ENCODE data around the gene POLR2H.
A peak's percentile ranks its signal among the peaks of the same experiment; 100 is the strongest.

The POLR2H gene

DNA sequence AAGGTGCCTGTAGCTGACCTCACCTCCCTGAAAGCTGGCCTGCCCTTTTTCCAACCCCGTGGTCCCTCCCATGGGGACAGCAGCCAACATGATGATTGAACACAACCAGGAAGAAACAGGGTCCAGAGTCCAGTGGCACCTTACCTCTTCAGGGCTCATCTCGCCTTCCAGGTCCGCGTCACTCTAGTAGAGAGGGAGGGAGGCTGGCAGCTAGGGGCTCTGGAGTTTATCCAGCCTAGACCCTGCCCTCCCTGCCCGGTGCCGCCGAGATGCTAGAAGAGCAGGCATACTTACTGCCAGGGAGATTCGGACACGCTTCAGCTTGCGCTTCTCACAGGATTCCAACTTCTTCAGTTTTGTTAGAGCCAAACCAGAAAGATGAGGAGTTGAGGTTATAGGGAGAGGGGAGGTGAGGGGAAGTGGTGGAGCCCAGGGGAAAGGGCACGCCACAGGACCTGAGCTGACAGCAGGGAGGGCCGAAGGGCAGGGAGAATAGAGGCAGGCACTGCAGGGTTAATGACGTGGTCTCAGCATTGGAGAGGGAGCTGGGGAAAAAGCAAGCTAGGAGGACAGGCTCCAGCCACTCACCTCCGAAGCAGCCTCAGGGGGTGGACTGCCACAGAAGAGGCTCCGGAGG is 9.2 kb upstream of the POLR2H start:
- DNase-seq (ENCODE audit: low read depth) = no peak

- no peak for DNase-seq (ENCODE audit: low read depth)
Measured at GRCh38 chr3:184352897-184353545, 8.5 kb upstream of the POLR2H start.

DNA sequence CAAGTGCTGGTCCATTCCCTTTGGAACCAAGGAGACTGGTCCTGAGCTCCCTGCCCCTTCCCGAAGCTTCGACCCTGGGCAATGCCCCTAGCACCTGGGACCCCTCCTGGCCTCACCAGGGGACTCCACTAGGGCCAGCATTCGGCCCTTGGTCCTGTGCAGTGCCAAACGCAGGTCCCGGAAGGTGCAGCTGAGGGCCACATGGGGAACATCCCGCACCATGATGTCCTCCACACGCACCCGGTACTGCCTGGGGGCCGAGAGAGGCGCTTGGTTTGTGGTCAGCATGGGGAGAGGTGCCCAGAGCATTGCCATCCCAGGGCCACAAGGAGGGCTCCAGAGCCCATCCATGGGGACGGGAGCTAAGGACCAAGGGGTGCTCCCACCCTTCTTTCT is 8.0 kb upstream of the POLR2H start:
- no peak for DNase-seq (ENCODE audit: low read depth)

DNA sequence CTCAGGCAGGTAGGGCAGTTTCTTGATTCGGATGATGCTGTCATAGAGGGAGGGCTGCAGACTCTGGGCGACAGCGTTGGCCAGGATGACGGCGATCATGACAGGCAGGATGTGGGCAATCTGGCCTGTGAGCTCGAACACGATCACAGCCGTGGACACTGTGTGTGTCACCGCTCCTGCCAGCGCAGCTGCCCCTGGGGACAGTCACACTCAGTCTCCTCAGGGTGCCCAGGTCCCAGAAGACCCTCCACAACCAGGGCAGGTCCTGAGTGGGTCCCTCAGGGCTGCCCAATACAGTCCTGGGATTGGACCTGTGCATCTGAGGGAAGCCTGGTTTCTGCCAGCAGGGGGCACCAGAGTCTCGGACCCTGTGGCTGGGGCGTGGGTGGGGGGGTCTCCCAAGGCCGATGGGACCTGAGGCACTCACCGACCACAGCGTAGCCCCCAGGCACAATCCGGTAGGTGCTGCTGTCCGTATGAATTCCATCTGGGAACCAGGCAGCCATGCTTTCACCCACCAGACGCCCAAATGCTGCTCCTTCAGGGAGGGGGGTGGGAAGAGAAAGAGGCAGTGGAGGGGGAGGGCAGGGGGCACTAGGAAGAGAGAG is 7.3 kb upstream of the POLR2H start:
- DNase-seq (ENCODE audit: low read depth) = peak; percentile 50

GRCh38 chr3:184354754-184355153 is 6.8 kb upstream of the POLR2H start:
- no peak for DNase-seq (ENCODE audit: low read depth)

DNA sequence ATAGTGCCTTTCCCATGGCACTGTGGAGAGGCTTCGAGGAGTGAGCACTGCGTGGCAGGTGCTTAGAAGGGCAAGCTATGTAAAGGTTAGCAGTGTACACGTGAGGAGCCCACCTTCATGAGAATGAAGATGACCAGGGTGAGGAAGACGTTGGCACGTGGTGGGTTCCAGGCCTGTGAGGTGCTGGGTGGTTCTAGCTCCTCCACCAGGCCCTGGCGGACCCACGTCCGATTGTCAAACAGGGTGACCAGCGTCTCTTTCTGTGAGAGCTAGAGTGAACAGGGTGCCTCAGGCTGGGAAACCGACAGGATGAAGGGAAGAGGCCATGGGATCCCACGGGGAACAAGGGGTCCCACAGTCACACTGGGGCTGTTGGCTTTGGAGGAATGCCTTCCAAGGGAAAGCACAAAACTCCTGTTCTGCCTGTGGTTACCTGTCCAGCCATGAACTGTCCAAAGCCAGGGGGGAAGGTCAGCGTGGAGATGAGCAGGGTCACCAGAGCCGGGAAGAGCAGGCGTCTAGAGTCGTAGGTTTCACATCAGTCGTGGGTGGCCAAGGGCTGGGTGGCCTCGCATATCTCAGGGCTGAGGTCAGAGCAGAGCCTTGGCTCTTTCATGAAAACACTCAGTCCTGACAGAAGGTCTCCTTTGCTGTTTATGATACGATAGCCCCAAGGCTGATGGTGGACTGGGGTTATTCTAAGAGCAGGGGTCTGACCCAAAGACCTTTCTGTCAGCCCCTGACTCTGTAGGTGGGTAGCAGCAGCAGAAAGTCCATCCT is 6.1 kb upstream of the POLR2H start:
- no peak for DNase-seq (ENCODE audit: low read depth)

DNA sequence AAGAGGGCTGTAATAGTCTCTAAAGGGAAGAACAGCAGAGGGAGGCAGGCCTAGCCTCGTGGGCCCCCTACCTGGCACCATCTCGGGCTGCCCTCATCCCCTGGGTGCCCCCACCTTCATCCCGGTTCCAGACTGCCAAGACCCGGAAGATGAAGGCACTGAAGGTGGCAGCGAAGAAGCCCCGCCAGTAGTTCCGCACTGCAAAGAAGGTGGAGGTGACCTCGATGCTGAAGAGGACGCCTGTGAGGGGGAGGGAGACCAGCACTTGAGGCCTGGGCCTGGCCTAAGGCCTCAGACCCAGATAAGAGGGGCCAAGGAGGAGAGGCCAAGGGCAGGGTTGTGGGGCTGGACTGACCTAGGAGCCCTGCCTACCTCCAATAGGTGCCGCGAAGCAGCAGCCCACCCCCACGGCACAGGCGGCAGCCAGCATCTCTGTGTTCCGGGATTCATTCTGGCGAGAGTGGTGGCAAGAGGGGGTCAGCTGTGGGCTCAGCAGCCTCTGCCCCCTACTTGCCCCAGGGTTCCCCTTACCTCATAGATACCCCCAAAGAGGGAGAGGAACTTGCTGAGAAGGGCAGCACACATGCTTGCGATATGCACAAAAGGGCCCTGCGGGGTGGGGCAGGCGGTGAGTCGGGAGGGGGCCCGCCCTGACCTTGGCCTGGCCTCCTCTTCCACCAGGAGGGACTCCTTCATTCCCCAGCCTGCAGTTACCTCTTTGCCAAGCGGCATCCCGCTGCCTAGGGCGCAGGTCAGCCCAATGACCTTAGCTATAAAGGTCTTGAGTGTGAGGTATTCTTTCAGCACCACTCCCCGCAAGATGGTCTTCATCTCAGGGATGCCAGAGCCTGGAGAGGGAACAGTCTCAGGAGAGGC is 4.0 kb upstream of the POLR2H start:
- DNase-seq (ENCODE audit: low read depth) = no peak

GRCh38 chr3:184358124-184358767 is 3.3 kb upstream of the POLR2H start:
- no peak for DNase-seq (ENCODE audit: low read depth)

- DNase-seq (ENCODE audit: low read depth) = no peak
Measured at GRCh38 chr3:184358921-184359350, 2.6 kb upstream of the POLR2H start.

DNA sequence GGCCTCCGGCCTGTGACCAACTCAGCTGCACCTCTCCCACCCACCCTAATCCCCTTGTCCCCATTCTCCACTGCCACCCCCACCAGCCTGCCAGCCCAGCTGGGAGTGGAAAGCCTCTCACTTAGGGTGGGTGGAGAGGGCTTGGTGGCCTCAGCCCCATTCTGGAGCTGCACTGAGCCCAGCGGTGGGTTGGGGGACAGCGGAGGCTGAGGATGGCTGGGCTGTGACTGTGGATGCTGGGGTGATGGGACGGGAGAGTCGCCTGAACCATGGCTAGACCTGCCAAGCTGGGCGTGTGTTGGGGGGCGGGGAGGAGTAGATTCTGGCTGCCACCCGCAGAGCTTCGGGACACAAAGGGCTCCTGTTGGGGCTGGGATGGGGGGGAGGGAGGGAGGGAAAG is 1.9 kb upstream of the POLR2H start:
- DNase-seq (ENCODE audit: low read depth) = no peak

- DNase-seq (ENCODE audit: low read depth) = no peak
Measured at GRCh38 chr3:184360070-184360928, 1.2 kb upstream of the POLR2H start.

DNA sequence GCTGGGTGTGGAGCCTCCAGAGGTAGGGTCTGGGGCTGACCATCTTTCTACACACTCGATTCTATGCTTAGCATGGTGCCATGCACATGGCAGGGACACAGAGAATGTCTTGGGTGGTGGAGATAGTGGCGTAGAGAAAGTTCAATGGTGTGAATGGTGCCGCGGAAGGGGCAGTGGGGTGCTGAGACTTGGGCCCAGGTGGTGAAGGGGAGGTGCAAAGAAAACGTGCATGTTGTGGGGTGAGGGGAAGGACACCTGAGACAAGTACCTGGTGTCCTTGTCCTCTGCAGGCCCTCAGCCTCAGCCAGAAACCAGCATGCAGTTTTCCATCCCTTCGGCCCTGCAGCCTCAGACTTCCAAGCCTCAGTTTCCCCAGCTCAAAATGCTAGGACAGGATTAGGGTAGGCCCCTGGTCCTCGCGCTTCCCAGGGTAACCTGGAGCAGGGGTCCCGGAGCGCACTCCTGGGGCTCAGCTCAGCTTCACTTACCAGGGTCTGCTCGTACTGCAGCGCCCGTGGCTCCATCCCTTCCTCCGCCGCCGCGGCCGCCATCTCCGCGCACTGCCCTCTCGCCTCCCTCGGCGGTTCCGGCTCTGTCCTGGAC is 480 bp upstream of the POLR2H start:
- DNase-seq (ENCODE audit: low read depth) = no peak

DNA sequence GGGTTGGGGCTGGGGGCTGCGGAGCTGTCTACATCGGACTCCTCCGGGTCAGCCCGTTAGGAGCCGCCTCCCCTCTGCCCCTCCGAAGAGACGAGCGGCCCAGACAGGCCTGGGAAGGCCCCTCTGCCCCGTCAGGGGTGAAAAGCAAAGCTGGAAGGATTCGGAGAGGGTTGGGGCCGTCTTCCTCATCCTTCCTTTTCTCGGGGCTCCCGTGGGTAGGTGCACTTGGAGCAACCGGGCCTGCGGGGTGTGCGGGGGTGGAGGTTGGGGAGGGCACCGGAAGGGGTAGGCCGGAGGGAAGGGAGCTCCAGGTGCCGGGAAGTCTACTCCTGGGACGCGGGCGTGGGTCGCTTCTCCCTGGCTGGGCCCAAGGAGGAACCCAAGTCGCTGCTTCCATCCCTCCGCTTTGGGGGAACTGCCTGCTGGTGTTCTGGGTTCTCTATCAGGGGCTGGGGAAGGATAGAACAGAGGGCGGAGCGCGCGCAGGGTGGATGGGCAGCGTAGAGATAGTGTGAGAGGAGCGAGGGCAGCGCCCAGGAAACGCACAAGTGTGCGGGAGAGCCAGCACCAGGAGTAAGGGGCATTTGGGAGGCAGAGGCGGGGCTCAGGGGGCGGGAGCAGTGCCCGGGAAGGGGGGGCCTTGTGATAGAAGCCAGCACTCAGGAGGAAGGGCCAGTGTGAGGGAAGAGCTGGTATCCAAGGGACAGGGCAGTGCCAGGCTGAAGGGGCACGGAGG is 590 bp downstream of the POLR2H start:
- DNase-seq (ENCODE audit: low read depth) = peak; percentile 24

DNA sequence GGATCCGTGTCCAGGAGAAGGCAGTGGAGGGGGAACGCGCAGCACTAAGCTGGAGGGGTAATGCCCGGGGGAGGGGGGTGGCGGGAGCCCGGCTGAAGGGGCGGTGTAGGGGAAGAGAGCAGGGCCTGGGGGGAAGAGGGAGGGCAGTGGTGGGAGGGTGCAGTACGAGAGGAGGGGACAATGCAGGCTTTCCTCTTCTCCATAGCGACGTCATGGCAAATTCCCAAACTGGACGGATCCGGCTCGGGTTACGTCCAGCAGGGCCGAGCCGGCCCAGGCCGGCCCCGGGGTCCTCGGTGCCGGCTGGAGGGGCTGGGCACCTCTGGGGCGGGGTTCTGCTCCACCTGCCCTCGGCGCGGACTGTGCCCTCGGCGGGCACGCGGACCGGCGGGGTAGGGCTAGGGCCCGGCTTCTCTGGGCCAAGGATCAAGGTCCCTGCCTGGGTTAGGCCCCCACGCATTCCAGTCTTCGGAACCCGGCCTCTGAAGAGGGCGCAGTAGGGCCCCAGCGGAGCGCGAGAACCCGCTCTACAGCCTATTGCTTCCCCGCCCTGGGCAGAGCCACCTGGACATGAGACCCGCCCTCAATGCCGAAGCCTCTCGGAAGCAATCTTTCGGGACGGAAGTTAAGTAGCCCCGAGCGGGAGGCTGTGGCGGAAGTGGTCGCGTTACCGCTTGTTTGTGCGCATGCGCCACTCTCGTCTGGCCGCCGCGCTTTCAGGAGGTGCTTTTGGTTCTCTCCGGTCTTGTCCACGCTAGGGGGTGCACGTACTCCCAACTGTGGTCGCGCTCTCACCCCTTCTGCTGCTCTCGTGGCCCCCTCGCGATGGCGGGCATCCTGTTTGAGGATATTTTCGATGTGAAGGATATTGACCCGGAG is 1.4 kb downstream of the POLR2H start:
- DNase-seq (ENCODE audit: low read depth) = peak; percentile 94

- DNase-seq (ENCODE audit: low read depth) = no peak
Measured at GRCh38 chr3:184366619-184367289, 5.2 kb downstream of the POLR2H start.

DNA sequence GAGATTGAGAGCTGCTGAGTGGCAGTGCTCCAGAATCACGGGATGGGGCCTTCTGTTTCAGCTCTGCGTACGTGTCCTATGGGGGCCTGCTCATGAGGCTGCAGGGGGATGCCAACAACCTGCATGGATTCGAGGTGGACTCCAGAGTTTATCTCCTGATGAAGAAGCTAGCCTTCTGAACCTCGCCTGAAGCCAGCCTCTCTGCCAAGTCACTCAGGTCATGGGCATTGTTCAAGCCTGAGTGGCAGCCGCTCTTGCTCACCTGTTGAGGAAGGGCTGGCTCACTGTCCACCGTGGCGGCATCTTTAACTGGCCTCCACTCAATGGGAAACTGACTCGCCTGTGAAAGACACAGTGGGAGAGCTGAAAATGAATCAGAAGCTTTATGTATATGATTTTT is 6.6 kb downstream of the POLR2H start:
- DNase-seq (ENCODE audit: low read depth) = no peak

DNA sequence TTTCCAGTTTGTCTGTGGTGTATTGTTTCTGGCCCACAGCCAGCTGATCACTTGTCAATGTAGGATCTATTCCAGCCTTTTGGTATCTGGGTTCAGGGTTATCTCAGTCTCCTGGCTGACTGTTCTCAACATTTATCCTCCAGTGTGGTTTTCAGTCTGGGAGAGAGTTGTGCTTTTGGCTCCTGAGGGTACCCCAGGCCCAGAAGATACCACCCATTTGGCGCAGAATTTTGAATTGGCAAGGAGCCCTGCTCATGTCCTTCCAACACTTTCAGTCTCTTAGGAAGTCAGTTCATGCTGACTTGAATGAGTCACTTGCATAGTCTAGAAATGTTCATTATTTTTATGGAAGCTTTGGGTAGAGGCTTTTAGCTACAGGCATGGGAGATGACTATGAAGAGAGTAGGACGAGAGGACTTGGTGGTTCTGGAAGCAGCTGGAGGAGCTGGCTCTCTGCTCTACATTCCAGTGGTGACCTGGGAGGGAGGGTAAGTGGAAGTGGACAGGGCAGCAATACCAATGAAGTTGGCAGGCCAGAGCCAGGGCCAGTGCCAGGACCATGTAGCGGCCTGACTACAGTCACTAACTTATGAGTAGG is 7.2 kb downstream of the POLR2H start:
- no peak for DNase-seq (ENCODE audit: low read depth)
